SW480 (cell line): ENCODE measurements around the gene NACAD.

Experiments used
- DNase-seq: peaks from one replicate; pipeline ENCODE4 v3.0.0-alpha.2; 2016; ENCODE audit warnings: low spot score

The NACAD gene

DNA sequence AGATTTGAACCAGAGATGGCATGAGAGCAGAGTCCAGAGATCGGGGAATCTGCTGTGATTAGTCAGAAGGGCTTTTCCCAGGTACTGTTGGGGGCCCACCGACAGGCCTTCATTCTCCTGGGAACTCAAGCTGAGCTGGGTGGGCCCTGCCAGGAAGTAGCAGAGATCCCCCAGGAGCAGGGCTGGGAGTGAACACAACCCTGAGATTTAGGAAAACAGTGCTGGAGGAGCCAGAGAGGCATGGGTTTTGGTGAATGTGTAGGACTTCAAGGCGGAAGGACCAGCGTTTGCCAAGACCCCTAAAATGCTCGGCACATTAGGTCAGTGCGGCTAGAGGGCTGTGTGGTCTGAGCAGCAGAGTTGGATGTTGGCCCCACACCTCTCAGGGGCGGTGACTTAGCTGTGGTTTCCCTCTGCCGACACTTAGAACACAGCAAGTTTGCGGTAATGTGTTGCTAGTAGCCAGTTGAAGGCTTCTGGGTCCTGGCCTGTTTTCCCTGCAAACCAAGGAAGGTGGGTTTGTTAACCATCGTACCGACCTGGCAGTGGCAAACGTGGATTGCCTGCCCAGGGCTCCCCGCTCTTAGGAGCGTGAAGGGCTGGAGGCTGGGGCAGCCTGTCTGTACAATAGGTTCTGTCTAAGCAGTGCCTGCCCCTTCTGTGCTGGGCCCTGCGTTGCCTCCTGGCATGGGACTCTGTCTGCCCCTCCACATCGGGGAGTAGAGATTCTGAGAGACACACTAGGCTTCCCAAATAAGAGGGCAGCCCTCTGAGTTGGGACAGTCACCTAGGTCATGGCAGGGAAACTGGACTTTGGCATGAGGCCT lies 14.0 kb downstream of the NACAD start:
- DNase-seq = no peak

DNA sequence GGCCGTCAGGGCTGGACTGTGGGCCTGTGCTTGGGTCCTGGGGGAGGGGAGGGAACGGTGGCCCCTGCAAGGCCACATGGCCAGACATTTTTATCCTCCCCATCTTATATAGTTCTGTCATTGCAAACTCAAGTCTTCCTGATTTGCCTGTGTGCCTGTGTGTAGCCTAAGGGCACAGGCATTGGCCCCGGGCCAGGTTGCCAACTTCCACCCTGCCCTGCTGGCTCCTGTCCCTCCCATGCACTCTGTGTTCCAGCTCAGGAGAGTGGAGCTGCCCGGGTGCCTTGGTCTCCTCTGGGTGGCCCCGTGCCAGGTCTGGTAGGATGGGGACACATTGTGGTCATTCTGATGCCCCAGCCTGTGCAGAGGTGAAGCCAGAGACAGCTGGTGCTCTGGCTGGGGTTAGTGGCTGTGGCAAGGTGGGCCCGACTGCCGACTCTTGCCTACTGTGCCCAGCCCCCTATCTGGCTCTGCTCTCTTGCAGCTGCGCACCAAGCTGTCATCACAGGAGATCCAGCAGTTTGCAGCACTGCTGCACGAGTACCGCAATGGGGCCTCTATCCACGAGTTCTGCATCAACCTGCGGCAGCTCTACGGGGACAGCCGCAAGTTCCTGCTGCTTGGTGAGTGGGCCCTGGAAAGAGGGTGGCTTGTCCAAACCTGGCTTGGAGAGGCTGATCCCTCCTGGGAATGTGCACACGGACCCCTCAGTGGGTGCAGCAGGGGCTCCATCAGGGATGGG lies 14.8 kb downstream of the NACAD start:
- DNase-seq = no peak

- DNase-seq = no peak
Observed at GRCh38 chr7:45073031-45073785, 15.6 kb downstream of the NACAD start.

DNA sequence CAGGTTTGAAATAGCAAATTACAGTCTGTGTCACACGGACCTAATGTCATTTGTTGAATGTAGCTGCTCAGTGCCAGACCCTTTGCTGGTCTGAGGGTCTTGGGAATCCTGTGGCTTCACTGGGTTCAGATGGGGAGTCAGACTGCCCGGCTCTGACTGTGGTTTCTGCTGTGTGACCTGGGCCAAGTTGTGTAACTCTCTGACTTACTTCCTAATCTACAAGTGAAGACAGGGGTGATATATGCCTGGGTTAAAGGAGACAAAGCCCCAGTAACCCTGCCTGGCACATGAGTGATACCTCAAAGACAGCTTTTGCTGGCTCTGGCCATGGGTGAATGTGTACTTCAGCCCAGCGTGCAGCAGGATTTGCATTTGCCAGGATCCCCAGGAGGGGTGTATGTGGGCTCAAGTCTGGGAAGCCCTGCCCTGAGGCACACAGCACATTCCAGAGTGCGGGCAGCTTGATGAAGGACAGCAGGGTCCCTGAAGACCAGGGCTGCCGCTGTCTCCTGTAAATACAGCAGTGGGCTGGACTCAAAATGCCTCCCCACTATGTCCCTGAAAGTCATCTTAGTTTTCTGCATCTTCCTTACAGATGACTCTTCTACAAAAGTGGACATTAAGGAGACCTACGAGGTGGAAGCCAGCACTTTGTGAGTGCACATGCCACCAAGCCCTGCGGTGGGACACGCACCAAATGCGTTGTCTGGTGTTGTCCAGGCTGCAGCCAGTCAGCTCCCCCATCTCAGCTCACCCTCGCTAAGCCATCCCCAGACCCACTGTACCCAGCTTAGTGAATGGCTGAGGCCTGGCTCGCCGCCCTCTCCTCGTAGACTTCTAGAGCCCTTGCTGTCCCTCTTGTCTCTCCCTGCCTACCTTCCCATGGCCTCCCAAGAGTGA lies 16.4 kb downstream of the NACAD start:
- DNase-seq = no peak

DNA sequence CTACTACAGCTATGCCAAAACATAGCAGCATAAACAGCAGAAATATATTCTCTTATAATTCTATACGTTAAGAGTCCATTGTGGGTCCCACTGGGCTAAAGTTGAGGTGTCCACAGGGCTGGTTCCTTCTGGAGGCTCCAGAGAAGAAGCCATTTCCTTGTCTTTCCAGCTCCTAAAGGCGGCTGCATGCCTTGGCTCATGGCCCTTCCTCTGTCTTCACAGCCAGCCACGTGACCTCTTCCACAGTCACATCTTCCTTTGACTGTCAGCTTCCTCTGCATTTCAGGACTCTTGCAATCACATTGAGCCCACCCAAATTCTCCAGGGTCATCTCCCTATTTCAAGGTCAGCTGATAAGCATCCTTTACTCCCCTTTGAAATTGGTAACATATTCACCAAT lies 17.2 kb downstream of the NACAD start:
- no peak for DNase-seq

GRCh38 chr7:45070254-45070642 lies 18.5 kb downstream of the NACAD start:
- no peak for DNase-seq

GRCh38 chr7:45069444-45070253 lies 19.1 kb downstream of the NACAD start:
- DNase-seq = no peak

DNA sequence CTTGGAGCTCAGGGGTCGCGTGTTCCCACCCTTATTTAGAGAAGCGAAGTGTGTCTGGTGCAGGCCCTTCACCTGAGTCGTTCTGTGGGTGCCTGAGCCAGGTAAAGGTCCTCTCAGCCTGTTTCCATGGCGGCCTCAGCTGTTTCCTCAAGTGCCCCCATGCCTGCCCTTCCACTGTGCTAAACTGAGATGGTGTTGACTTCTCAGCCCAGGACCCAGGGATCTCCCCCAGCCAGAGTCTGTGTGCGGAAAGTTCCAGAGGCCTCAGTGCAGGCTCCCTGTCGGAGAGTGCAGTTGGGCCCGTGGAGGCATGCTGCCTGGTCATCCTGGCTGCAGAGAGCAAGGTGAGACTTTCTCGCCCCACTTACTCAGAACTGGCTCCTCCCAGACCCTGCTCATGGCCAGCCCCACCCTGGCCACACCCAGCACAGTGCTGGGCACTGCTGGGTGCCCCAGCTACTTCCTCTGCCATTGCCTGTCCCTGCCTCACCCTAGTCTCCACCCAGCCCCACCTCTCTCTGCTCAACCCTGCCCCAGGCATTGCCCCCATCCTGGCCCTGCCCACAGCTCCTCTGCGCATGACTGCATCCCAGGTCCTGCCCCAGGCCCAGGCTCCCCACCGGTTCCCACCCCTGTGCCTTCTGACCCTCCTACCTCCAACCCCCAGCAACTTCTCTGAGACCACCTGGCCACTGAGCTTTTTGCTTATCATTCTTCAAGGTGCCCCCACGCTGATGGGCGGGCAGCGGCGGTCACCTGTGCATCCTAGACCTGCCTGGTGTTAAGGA lies 20.3 kb downstream of the NACAD start:
- no peak for DNase-seq

GRCh38 chr7:45067582-45067981 lies 21.2 kb downstream of the NACAD start:
- no peak for DNase-seq

DNA sequence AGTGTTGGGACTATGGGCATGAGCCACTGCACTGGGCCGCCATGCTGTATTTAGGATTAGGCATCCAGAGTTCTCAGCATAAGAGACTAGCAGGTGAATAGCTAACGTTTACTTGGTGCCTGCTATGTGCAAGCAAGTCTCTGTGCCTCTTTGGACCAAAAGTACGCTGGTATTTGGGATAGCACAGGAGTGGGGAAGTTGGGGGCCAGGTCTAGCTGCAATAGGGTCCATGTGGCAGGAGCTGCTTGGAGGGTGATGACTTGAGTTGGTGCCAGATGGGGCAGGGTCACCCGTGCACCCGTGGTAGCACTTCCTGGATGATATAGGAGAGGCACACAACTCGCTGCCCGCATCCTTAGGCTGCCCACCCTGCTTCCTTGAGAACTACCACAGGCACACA lies 22.4 kb downstream of the NACAD start:
- no peak for DNase-seq

GRCh38 chr7:45065031-45065995 lies 23.5 kb downstream of the NACAD start:
- DNase-seq = no peak

DNA sequence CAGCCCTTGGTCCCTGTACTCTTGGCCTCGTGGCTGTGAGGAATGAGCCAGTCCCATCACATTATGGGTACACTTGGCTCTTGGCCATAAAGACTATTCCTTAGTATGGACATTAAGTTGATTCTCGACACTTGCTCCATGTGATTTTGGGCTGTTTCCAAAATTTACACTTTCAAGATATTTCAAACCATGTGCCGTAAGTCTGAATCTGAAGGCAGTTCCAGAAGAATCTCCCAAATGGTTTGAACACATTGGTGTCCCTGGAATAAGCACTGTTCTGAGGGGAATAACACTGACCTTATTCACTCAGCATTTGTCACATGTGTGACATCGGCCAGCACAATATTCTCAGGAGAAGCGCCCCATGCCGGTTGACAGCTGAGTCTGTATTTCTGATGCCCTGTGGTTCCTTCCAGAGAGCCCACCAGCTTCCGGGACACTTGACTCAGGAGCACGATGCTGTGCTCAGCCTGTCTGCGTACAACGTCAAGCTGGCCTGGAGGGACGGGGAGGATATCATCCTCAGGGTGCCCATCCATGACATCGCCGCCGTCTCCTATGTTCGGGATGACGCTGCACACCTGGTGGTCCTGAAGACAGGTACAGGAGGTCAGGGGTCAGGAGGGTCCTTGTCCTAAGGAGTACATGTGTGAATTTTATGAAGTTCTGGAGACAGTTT lies 24.6 kb downstream of the NACAD start:
- no peak for DNase-seq

- no peak for DNase-seq
Observed at GRCh38 chr7:45061806-45062425, 26.9 kb downstream of the NACAD start.

DNA sequence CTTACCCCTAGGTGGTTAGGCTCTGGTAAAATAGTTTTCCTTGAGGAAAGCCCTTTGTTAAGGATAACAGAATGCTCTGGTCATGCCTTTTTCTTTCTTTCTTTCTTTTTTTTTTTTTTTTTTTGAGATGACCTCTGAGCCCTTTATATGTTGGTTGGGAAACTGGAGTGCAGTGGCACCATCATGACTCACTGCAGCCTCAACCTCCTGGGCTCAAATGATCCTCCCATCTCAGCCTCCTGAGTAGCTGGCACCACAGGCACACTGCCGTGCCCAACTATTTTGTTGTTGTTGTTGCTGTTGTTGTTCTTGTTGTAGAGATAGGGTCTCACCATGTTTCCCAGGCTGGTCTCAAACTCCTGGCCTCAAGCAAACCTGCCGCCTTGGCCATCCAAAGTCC lies 27.4 kb downstream of the NACAD start:
- DNase-seq = no peak

DNA sequence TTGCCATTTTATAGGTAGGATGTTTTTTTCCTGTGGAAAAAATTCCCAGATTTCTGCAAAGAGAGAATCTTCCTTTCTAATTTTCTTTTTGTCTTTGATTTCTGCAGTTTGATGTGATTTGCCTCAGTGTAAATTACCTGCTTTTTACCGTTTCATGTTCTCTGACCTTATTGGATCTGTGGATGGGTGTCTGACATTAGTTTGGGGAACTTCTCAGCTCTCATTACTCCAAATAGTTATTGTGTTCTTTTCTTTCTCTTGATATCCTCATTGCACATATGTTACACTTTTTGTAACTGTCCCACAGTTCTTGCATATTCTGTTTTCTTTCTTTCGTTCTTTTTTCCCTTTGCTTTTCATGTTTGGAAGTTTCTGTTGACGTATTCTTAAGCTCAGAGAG lies 28.5 kb downstream of the NACAD start:
- DNase-seq = no peak

- no peak for DNase-seq
Observed at GRCh38 chr7:45057878-45058277, 30.9 kb downstream of the NACAD start.

GRCh38 chr7:45055594-45056219 lies 33.1 kb downstream of the NACAD start:
- no peak for DNase-seq
